Retinal pigment epithelial cell (primary cell): Measurements from ENCODE around the gene TAS2R8.
A peak's percentile ranks its signal among the peaks of the same experiment; 100 is the strongest.

Source experiments
- DNase-seq: peaks from one replicate; pipeline ENCODE4 v3.0.0-alpha.2; 2010; ENCODE audit warnings: low read depth
- H3K4me3 ChIP-seq: 2 replicates; pipeline ENCODE4 v1.5.1; 2011; ENCODE audit warnings: mild to moderate bottlenecking, low read length, control low read depth, moderate library complexity
- TF ChIP-seq, protein P1 (sequence below): conservative IDR thresholded peaks from 2 replicates; pipeline ENCODE4 v1.5.1; 2011; ENCODE audit warnings: low read depth, low read length, control low read depth, inconsistent platforms

Gene TAS2R8

DNA sequence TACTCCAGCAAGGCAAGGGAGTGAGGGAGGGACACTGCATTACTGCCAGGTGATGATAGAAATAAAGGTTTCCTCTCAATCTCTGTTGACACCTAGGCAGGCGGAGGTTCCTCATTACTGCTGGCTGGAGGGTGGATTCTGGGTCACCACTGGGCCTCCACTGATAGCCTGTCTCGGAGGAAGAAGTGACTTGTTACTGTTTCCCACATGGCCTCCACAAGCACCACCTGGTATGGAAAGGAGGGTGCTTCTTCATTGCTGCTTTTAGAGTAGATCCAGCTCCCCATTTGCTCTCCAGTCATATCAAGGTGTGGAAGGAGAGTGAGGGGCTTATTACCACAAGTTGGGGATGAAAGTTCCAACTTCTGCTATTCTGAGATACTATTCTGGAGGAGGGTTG, 35.8 kb upstream of the TAS2R8 start:
- no peak for DNase-seq
- TF ChIP-seq, protein P1, sequence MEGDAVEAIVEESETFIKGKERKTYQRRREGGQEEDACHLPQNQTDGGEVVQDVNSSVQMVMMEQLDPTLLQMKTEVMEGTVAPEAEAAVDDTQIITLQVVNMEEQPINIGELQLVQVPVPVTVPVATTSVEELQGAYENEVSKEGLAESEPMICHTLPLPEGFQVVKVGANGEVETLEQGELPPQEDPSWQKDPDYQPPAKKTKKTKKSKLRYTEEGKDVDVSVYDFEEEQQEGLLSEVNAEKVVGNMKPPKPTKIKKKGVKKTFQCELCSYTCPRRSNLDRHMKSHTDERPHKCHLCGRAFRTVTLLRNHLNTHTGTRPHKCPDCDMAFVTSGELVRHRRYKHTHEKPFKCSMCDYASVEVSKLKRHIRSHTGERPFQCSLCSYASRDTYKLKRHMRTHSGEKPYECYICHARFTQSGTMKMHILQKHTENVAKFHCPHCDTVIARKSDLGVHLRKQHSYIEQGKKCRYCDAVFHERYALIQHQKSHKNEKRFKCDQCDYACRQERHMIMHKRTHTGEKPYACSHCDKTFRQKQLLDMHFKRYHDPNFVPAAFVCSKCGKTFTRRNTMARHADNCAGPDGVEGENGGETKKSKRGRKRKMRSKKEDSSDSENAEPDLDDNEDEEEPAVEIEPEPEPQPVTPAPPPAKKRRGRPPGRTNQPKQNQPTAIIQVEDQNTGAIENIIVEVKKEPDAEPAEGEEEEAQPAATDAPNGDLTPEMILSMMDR, result no peak
- no peak overlapping the region for H3K4me3 ChIP-seq

DNA sequence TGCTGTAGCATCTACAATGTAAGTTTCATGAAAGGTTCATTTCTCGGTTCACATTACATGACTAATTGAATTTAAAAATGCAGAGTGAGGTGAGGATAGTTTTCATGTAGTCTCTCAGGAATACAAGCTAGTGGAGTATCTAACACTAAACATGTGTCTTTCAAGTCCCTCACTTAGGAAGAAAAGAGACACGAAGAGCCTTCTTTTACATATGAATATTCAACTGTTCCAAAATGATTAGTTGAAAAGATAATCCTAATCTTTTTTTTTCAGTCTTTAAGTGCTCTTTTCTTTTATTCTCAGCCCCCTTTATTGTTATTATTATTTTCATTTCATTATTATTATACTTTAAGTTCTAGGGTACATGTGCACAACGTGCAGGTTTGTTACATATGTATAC, 31.4 kb upstream of the TAS2R8 start:
- TF ChIP-seq, protein P1, result no peak
- no peak overlapping the region for H3K4me3 ChIP-seq

DNA sequence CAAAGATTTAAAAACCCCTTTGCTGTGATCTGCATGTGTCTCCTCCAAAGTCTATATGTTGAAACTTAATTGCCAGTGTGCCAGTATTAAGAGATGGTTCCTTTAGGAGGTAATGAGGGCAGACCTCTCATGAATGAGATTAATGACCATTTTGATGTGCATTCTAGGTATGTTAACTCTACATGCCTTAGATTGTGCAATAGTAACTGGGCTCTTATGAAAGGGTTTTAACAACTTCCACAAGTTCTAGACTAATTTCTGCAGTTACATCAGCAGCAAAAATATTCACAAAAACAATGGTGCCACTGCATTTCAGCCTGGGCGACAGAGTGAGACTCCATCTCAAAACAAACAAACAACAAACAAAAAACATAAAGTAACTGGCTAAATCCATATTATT, 22.9 kb upstream of the TAS2R8 start:
- H3K4me3 ChIP-seq, result no peak overlapping the region
- TF ChIP-seq, protein P1, result no peak
- DNase-seq, result peak; percentile 35

More for the DNA sequence above, 31.4 kb upstream of the TAS2R8 start:
- DNase-seq, result no peak

DNA sequence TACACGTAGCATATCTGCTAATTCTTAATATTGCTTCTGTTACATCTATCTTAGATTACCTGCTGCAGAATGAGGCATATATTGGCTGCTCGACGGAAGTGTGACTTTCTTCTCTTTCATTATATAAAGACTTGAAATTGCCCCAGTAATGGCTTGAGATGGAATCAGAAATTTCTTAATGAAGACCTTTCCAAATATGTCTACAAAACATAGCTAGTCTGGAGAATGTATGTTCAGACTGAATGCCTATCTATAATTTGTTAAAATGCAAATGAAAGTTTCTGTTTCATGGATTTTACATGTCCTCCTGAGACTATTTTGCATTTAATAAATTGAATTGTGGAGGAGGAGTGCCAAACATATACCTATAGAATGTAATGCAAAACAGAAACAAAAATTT, 19.2 kb upstream of the TAS2R8 start, which contains the start of gene TAS2R10:
Gene TAS2R10, minus strand, starts transcription at position 101 of the 400 bp plus-strand sequence. Its CDS starts 89 bp downstream, at position 12.
- H3K4me3 ChIP-seq, result no peak within 1 kb of the TSS
- no peak for DNase-seq
- TF ChIP-seq, protein P1, result no peak

DNA sequence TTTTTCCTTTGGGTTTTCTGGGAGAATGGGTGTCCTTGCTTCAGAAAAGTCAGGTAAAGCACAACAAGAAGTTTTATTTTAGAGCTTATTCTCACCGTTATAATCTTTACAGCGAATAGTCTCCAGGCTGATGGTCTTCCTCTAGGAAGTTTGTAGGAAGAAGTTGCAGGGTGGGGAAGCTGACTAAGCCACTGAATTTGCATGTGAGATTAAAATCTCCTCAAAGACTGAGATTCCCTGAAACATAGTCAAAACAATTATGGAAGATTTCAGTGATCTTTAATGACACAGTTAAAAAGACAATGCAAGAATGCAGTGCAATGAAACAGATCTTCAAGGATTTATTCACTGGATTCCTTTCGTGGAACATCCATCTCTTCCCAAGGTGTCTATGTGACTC, 17.9 kb upstream of the TAS2R8 start:
- TF ChIP-seq, protein P1, result no peak
- DNase-seq, result no peak
- no peak overlapping the region for H3K4me3 ChIP-seq

DNA sequence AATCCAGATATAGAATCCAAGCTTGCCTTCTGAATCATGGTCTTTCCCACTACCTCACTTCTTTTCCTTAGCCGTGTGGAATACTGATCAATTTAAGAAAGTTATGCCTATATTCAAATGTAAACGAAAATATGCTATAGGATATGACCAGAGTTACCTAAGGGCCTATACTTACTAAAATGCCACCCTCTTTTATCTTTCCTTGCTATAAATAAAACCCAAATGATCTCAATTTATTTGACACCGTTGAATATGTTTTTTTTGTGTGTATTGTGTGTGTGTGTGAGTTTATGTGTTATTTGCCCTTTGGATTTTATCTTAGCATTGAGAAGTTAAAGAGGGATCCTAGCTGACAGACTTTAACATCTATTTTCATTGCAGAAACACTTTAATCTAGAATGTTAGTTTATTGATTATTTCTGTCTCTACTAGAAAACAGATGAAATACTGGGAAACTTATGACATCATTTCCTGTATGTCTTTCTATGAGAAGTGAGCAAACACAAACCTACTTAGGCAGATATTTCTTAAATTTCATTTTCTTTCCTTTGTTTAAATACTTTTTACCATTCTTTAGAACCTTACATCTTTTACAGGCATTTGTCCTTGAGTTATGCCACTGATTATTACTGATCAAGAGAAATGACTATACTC, 4.9 kb upstream of the TAS2R8 start:
- no peak for DNase-seq
- TF ChIP-seq, protein P1, result no peak
- no peak overlapping the region for H3K4me3 ChIP-seq

DNA sequence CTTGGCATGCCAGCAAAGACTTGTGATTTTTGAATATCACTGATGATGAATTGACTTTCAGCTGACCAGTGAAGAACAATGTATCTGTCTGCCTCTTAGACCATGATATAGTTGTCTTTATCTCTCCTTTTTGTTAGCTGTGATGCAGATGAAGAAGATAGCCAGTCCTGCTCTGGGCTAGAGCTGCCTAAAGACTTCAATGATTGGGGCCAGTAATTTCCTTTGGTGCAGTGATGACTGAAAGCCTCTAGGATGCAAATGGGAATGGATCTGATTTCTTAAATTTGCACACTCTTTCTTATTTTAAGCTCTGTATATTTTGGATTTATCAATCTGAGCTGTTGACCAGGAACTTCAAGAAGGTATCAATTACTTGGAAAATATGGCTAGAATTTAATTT, 3.0 kb upstream of the TAS2R8 start, which contains the start of gene TAS2R9:
Gene TAS2R9, minus strand, starts transcription at position 101 of the 400 bp plus-strand sequence. Its CDS starts 93 bp downstream, at position 8.
- TF ChIP-seq, protein P1, result no peak
- no peak within 1 kb of the TSS for H3K4me3 ChIP-seq
- no peak for DNase-seq
